ENCODE results near the gene PAWR.
"Not testable (repeated sequence)": the region's sequence is repeated elsewhere in the genome, so short reads cannot be mapped to it uniquely, and the experiment has no call there.

PAWR gene

DNA sequence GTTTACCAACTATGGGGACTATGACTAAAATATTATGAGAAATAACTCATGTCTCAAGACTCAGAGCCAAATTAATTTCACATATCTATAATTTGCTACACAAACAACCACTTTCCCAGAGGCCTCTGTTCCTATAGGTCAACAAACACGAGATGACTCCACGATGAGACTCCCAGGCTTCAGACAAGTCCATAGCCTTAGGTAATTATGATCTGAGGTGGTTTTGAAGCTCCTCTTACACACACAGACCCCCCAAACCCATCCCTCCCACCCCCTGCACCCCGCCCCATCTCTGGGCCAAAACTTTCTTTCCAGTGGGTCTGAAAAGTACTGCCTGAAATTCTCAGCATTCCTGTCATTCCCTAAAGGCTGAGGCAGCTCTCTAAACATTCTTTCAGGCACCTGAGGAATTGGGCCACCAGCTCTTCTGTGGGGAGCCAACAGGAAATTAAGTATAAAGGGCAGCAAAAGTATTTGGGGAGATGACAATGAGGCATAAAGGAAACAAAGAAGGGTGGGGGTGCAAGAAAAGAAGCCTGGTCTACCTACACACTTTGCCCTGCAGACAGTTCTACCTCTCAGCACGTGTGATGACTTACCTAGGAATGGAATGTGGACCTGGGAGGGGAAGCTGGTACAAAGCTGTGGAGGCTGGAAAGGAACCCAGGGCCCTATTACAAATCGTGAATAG, 143.6 kb downstream of the PAWR start:
- DNase-seq, result no peak

DNA sequence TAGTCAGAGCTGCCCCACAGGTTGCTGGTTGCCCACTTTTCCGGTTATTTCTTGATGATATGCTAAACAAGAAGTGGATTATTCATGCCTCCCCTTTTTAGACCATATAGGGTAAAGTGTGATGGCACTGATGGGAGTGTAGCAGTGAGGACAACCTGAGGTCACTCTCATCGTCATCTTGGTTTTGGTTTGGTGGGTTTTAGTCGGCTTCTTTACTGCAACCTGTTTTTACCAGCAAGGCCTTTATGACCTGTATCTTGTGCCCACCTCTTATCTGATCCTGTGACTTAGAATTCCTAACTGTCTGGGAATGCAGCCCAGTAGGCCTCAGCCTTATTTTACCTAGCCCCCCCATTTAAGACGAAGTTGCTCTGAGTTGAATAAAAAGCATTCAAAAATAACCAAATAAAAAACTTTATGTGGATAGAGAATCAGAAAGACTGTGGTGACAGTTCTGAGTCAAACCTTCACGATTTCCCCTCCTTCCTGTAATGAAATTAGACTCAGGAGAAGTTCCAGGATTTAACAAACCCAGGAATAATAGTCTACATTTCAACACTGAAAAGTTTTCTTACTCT, 144.2 kb downstream of the PAWR start:
- no peak for DNase-seq

DNA sequence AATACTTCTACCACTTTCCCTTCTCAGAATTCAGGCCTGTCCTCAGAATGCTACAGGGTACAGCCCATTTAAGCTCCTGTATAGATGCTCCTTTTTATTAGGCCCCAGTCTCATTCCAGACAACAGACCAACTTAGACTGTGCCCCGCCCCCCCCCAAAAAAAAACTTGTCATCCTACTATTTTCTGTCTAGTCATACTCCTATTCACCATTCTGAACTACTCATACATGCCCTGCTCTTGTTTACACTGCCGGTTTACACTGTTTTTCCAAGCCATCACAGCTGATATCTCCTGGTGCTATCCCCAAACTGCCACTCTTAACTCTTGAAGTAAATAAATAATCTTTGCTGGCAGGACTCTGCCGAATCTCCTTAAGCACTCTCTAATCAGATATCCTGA, 146.3 kb downstream of the PAWR start:
- DNase-seq, result not testable (repeated sequence)

DNA sequence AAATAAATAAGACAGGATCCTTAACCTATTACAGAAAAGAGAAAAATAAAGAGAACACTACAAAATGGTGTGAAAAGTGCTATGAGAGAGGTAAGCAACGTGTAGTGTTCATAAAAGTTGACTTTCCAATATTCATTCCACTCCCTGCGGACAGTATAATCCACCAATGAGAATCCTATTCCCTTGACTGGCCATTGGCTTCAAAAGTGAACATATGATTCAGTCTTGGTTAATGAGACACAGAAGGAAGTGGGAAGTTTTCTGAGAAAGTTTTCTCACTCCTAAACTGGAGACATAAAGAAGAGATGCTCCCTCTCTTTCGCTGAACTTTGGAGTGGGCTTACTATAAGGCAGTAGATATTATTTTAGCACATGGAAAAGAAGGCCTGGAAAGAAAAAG, 153.1 kb downstream of the PAWR start:
- DNase-seq, result no peak

DNA sequence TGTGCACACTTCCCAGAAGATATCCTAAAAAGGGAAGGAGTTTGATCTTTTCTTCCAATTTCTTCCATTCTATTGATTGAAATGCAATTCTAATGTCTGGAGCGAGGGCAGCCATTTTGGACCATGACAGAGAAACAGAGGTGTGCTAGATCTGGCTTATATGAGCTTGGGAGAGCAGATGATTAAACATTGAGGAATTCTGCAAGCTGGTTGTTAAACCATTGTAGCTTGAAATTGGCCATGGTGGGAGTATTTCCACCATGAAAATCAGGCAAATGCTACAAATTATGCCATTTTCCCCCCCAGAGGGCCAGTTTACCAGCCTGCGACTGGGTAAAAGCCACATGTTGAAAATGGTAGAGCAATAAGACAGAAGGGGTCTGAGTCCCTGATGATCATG, 155.0 kb downstream of the PAWR start:
- no peak for DNase-seq

All from DMS79 (cell line).